ENCODE results near the gene CEACAM20.
"Not testable (repeated sequence)": the region's sequence is repeated elsewhere in the genome, so short reads cannot be mapped to it uniquely, and the experiment has no call there.

The CEACAM20 gene

GRCh38 chr19:44529536-44529935, at the start of gene CEACAM20:
CEACAM20 (minus strand) TSS chr19:44529675; CDS start chr19:44529509, 166 bp downstream.
- no peak for DNase-seq

DNA sequence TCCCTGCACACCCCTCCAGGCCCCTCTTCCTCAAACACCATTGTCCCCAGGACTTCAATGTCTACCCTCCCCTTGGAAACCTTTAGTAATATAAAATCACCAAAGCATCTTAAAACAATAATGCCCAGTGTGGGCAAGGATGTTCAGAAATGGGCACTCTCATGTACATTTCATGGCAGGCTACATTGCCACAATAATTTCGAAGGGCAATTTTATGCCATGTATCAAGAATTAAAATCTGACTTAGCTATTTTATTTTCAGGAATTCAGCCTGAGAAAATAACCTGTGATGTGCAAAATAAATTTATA, 48.0 kb upstream of the CEACAM20 start:
- DNase-seq, result no peak

GRCh38 chr19:44576843-44577565, 47.5 kb upstream of the CEACAM20 start:
- no peak for DNase-seq

DNA sequence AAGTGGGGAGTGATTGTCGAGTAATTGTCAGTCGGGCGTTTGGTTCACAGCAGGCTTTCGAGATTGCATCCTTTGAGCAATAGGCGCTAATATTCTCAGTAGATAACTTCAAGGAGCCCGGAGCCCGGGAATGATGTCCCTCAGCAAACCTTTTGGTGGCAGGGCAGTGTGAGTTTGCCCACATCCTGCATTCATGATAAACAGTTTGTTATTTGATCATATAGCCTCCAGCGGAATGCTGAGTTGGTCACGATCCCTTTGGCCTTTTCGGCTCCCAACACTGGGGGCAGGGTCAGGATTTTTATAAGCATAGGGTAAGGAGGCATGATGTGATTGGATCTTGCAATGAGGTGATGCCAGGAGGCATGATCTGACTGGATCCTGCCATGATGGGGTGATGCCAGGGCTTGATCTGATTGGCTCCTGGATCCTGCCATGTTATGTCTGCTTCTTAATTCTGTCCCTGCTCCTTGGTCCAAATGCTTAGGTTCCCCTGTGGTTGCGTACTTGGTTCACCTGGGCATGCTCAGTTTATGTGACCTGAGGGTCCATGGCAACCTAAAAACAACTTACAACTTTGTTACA, 45.7 kb upstream of the CEACAM20 start:
- no peak for DNase-seq

DNA sequence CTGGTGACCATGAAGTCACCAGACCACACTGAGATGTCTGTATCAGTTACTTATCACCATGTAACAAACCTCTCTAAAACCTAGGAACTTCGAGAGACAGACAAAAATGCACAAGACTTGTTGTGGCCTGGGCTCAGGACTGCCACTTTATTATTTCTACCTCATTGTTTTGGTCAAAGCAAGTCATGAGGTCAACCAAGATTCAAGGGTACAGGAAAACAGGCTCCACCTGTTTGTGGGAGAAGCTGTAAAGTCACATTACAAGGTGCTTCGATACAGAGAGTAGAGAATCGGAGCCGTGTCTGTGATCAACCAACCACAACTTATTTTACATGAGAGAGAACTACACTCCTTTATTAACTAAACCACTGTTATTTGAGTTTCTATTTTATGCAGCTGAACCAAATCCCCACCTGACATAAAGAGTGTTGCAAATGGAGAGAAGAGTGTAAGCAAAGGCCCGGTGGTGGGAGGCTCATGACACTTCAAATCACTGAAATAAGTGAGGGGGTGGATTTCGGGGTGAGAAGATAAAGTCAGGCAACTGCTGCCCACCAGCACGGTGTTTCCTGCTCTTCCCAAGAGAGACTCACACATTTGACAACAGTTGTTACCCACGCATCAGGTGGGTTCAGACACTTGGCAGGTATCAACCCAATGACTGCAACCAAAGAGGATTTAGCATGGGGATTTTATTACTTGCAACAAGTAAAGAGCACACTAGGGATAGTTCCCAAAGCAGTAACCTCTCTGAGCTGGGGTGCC, 44.9 kb upstream of the CEACAM20 start:
- no peak for DNase-seq

DNA sequence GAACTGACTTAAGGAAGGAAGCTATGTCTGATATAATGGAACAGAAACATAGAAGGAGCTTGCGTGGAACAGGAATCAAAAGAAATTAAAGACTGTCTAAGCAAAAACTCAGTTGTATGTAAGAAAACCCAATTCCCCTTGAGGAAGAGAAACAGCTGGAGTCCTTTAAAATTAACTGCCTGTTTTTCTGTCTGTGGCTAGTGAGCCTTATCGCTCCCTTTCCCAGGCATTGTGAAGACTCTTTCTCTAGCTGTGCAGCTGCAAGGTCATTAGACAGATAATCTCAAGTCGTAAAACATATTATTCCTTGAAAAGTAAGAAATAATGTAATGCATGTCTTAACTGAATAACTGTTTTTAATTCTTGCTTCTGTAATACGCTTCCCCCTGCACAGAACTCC, 44.2 kb upstream of the CEACAM20 start:
- DNase-seq, result no peak

- no peak for DNase-seq
Measured at GRCh38 chr19:44573183-44573582, 43.7 kb upstream of the CEACAM20 start.

GRCh38 chr19:44572581-44572900, 43.1 kb upstream of the CEACAM20 start:
- DNase-seq, result no peak

GRCh38 chr19:44571830-44572580, 42.5 kb upstream of the CEACAM20 start:
- no peak for DNase-seq

GRCh38 chr19:44570984-44571684, 41.7 kb upstream of the CEACAM20 start:
- peak; percentile 74 for DNase-seq

- no peak for DNase-seq
Measured at GRCh38 chr19:44570603-44570983, 41.1 kb upstream of the CEACAM20 start.

DNA sequence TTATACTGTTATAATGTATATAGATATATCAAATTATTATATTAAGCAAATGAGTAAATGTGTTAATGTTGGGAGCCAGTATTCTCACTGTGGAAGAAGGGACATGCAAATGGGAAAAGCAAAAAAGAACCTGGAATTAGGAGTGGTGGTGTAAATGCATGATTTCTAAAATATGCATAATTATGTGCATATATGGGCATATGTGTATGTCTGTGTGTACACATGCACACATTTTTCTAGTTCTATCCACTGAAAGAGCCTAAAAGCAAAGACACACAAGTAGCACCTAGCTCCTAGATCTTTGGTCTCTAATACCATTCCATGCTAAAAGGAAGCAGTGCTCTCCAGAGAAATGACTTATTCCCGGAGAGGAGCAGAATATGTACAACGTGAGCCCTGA, 38.3 kb upstream of the CEACAM20 start:
- DNase-seq, result no peak

GRCh38 chr19:44566984-44567383, 37.5 kb upstream of the CEACAM20 start:
- no peak for DNase-seq

DNA sequence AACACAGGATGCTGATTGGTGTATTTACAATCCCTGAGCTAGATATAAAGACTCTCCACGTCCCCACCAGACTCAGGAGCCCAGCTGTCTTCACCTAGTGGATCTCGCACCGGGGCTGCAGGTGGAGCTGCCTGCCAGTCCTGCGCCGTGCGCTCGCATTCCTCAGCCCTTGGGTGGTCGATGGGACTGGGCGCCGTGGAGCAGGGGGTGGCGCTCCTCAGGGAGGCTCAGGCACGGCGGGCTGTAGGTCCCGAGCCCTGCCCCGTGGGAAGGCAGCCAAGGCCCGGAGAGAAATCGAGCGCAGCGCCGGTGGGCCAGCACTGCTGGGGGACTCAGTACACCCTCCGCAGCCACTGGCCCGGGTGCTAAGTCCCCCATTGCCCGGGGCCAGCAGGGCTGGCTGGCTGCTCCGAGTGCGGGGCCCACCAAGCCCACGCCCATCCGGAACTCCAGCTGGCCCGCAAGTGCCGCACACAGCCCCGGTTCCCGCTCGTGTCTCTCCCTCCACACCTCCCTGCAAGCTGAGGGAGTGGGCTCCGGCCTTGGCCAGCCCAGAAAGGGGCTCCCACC, 33.7 kb upstream of the CEACAM20 start:
- not testable (repeated sequence) for DNase-seq

- no peak for DNase-seq
Measured at GRCh38 chr19:44557933-44558332, 28.5 kb upstream of the CEACAM20 start.

DNA sequence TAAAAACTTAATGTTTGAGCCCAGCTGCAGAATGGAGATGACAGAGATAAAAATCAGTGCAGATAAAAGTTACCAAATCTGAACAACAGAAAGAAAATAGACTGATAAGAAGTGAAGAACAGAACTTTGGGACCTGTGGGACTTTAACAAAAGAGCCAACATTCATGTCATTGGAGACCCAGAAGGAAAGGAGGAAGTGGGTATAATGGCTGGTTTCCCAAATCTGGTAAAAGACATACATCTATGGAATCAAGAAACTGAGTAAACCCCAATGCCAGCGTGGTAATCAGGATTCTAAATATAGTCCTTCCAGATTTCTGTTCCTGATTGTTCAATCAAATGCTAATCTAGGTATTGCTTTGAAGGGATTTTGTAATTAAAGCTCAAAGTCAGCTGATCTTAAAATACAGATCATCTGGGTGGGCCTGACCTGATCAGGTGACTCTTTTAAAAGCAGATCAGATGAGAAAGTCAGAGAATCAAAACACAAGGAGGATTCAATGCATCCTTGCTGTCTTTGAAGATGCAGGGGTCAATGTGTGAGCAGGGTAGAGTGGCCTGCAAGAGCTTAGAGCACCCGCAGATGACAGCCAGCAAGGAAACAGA, 25.3 kb upstream of the CEACAM20 start:
- DNase-seq, result no peak

DNA sequence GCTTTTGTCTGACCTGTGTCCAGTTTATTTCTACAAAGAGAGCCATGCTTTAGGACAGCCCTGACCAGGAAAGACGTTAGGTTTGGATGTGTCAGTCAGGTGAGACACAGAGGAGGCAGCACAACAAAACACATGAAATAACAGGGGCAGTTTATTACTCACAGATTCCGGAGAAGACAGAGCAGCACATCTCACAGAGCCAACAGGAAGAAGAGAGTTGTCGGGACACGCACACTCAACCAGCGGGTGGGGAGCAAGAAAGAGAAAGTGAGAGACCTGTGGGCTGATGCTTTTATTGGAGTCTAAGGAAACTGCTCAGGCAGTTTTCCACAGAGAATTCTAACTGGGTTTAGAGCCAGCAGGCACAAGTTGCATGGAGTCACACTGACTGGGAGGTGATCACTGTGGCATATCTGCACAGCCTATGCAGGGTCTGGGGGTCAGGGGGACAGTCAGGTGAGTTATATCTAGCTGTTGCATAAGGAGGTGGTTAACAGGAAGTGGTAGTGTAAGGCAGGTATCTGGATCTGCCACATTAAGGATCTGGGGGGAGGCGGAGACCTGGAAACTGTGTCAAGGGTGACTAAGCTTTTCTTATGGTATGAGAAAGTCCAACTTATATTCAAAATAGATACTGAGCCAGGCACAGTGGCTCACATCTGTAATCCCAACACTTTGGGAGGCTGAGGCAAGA, 24.1 kb upstream of the CEACAM20 start:
- no peak for DNase-seq

DNA sequence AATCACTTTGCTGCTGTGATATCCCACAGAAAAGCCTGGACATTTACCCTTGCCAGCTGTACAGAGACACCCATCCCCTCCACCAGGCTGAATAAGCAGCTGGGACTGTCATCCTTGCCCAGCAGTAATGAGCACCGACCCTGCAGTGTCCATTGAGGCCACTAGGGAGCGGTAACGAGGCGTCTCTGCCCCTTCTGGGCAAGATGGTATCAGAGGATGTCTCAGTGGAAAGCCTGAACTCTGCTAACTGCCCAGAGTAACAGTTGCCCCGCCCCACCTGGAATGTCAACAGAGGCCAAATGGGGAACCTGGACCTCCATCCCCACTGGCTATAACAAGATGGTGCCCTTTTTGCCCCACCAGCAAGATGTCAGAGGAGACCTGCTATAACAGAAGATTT, 22.8 kb upstream of the CEACAM20 start:
- peak; percentile 37 for DNase-seq

- DNase-seq, result no peak
Measured at GRCh38 chr19:44551850-44552249, 22.4 kb upstream of the CEACAM20 start.

DNA sequence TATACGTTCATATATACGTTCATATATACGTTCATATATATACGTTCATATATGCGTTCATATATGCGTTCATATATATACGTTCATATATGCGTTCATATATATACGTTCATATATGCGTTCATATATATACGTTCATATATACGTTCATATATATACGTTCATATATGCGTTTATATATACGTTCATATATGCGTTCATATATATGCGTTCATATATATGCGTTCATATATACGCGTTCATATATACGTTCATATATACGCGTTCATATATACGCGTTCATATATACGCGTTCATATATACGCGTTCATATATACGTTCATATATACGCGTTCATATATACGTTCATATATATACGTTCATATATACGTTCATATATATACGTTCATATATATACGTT, 21.5 kb upstream of the CEACAM20 start:
- not testable (repeated sequence) for DNase-seq

DNA sequence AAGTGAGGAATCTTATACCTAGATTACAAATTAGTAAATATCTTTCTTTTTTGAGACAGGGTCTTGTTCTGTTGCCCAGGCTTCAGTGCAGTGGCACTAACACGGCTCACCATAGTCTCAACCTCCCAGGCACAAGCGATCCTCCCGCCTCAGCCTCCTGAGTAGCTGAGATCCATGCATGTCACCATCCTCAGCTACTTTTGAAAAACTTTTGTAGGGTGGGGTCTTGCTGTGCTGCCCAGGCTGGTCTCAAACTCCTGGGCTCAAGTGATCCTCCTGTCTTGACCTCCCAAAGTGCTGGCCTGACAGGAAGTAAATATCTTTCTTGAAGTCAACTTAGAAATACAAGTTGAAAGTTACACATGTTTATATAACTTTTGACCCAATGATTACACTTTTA, 20.0 kb upstream of the CEACAM20 start:
- DNase-seq, result no peak

GRCh38 chr19:44548736-44549135, 19.3 kb upstream of the CEACAM20 start:
- no peak for DNase-seq

Data from femur (tissue), 1 donor.